IMR-90 (cell line): ENCODE data around the gene ATP12A. TPM values are rescaled to one million over a fixed set of nuclear protein-coding genes. Genes with fewer than 3 reads are reported as not detected.

ENCODE experiments used
- ATAC-seq: fragments of 200-7000 bp; cut with Tn5 transposase; 2 replicates; pipeline ENCODE4 v1.9.1; 2020; ENCODE audit warnings: low read depth, mild to moderate bottlenecking, moderate library complexity
- BruUV-seq: library from RNA; stranded (reverse); fragments of 400-500 nt; replicated peaks from 2 replicates; lab custom pipeline; 2021; lab: Mats Ljungman, UMichigan
- CTCF ChIA-PET: fragments of 300-600 bp; formaldehyde crosslinking; extraction: SDS; loops from one replicate; lab custom pipeline; 2021; ENCODE audit warnings: antibody characterized with exemption; lab: Yijun Ruan, JAX
- POLR2A ChIA-PET: fragments of 300-600 bp; sonication (Branson Sonifier 250); formaldehyde crosslinking; loops from one replicate; lab custom pipeline; 2022; ENCODE audit warnings: antibody characterized with exemption; ENCODE audit not compliant: unreplicated experiment; lab: Charles Lee
- DNase-seq: peaks from one replicate; pipeline ENCODE4 v3.0.0; 2013
- H2AFZ ChIP-seq: replicated peaks from 2 replicates; pipeline ENCODE3; 2013; ENCODE audit warnings: low read length, mild to moderate bottlenecking; ENCODE audit not compliant: poor library complexity
- H2AK5ac ChIP-seq: 2 replicates; pipeline ENCODE4 v1.6.1; 2013; ENCODE audit warnings: low read depth, low read length, inconsistent platforms
- H2AK9ac ChIP-seq: replicated peaks from 2 replicates; pipeline ENCODE3; 2013; ENCODE audit warnings: mild to moderate bottlenecking, low read depth, low read length, moderate library complexity; ENCODE audit not compliant: poor library complexity
- H2BK120ac ChIP-seq: 2 replicates; pipeline ENCODE4 v1.6.1; 2013; ENCODE audit warnings: low read depth, low read length, inconsistent platforms
- H2BK15ac ChIP-seq: 3 replicates; pipeline ENCODE4 v1.6.1; 2013; ENCODE audit warnings: low read depth, low read length, inconsistent platforms
- H2BK20ac ChIP-seq: 2 replicates; pipeline ENCODE4 v1.6.1; 2013; ENCODE audit warnings: low read depth, mild to moderate bottlenecking, inconsistent platforms, low read length, moderate library complexity
- H2BK5ac ChIP-seq: 2 replicates; pipeline ENCODE4 v1.6.1; 2013; ENCODE audit warnings: mild to moderate bottlenecking, low read depth, low read length, inconsistent platforms; ENCODE audit not compliant: poor library complexity, severe bottlenecking
- H3K14ac ChIP-seq: replicated peaks from 2 replicates; pipeline ENCODE4 v1.6.1; 2013; ENCODE audit warnings: low read depth, low read length, inconsistent platforms
- H3K18ac ChIP-seq: 2 replicates; pipeline ENCODE4 v1.6.1; 2013; ENCODE audit warnings: low read depth, low read length, control low read depth
- H3K23ac ChIP-seq: 2 replicates; pipeline ENCODE4 v1.6.1; 2013; ENCODE audit warnings: low read depth, low read length, inconsistent platforms
- H3K27ac ChIP-seq: 2 replicates; pipeline ENCODE4 v1.5.1; 2013; ENCODE audit warnings: mild to moderate bottlenecking, control low read depth, low read length; ENCODE audit not compliant: insufficient read depth
- H3K27me3 ChIP-seq: 2 replicates; pipeline ENCODE4 v1.6.1; 2013; ENCODE audit warnings: low read length; ENCODE audit not compliant: control insufficient read depth, insufficient read depth
- H3K36me3 ChIP-seq: 2 replicates; pipeline ENCODE4 v1.6.1; 2013; ENCODE audit warnings: low read length, mixed read lengths; ENCODE audit not compliant: control insufficient read depth, insufficient read depth
- H3K4ac ChIP-seq: 2 replicates; pipeline ENCODE4 v1.6.1; 2013; ENCODE audit warnings: low read depth, low read length, inconsistent platforms
- H3K4me1 ChIP-seq: 2 replicates; pipeline ENCODE4 v1.6.1; 2013; ENCODE audit warnings: low read length, mixed read lengths; ENCODE audit not compliant: control insufficient read depth, insufficient read depth
- H3K4me2 ChIP-seq: 2 replicates; pipeline ENCODE4 v1.6.1; 2013; ENCODE audit warnings: low read depth, mild to moderate bottlenecking, control low read depth, low read length, moderate library complexity
- H3K4me3 ChIP-seq: 2 replicates; pipeline ENCODE4 v1.5.1; 2013; ENCODE audit warnings: low read depth, mild to moderate bottlenecking, control low read depth, low read length, moderate library complexity; ENCODE audit not compliant: insufficient read depth
- H3K56ac ChIP-seq: 2 replicates; pipeline ENCODE4 v1.6.1; 2013; ENCODE audit warnings: low read length, inconsistent platforms; ENCODE audit not compliant: insufficient read depth; ENCODE audit errors: extremely low read depth
- H3K79me1 ChIP-seq, 2 experiments: 2 replicates each; pipeline ENCODE4 v1.6.1; 2013; ENCODE audit warnings: low read length in 2 of 2, inconsistent platforms in 1 of 2, low read depth in 1 of 2
- H3K9ac ChIP-seq: 2 replicates; pipeline ENCODE4 v1.6.1; 2013; ENCODE audit warnings: low read depth, low read length, control low read depth
- H3K9me1 ChIP-seq: 2 replicates; pipeline ENCODE4 v1.6.1; 2013; ENCODE audit warnings: low read length, inconsistent platforms; ENCODE audit not compliant: insufficient read depth
- H3K9me3 ChIP-seq: 2 replicates; pipeline ENCODE4 v1.6.1; 2013; ENCODE audit warnings: low read length; ENCODE audit not compliant: control insufficient read depth, insufficient read depth
- H4K20me1 ChIP-seq: 2 replicates; pipeline ENCODE4 v1.6.1; 2013; ENCODE audit warnings: low read length, inconsistent platforms; ENCODE audit not compliant: insufficient read depth
- H4K5ac ChIP-seq: 2 replicates; pipeline ENCODE4 v1.6.1; 2013; ENCODE audit warnings: mild to moderate bottlenecking, low read depth, low read length, control low read depth
- H4K8ac ChIP-seq, 2 experiments: 2 replicates each; pipeline ENCODE4 v1.6.1; 2013; ENCODE audit warnings: low read depth in 2 of 2, low read length in 2 of 2, control low read depth in 1 of 2, inconsistent platforms in 1 of 2
- H4K91ac ChIP-seq: 2 replicates; pipeline ENCODE4 v1.6.1; 2013; ENCODE audit warnings: low read depth, low read length, inconsistent platforms; ENCODE audit not compliant: insufficient read depth
- BHLHE40 ChIP-seq: fragments of 150-350 bp; IDR thresholded peaks from 2 replicates; pipeline ENCODE4 v1.6.1; 2016; ENCODE audit warnings: mild to moderate bottlenecking, low read depth, low read length
- CEBPB ChIP-seq: IDR thresholded peaks from 2 replicates; pipeline ENCODE4 v1.6.1; 2012; ENCODE audit warnings: low read depth, low read length, improper control_type of control experiment
- CHD1 ChIP-seq: IDR thresholded peaks from 2 replicates; pipeline ENCODE4 v1.6.1; 2012; ENCODE audit warnings: low read depth, low read length, improper control_type of control experiment
- CTCF ChIP-seq: conservative IDR thresholded peaks from 2 replicates; pipeline ENCODE4 v1.5.1; 2012; ENCODE audit warnings: mild to moderate bottlenecking, low read depth, low read length, improper control_type of control experiment
- FOS ChIP-seq: fragments of 150-350 bp; IDR thresholded peaks from 2 replicates; pipeline ENCODE4 v1.6.1; 2016; ENCODE audit warnings: low read depth, low read length
- MAFK ChIP-seq: IDR thresholded peaks from 2 replicates; pipeline ENCODE4 v1.6.1; 2012; ENCODE audit warnings: low read depth, low read length, improper control_type of control experiment
- MAZ ChIP-seq: IDR thresholded peaks from 2 replicates; pipeline ENCODE4 v1.6.1; 2012; ENCODE audit warnings: low read depth, mild to moderate bottlenecking, low read length, improper control_type of control experiment, moderate library complexity, borderline replicate concordance
- MXI1 ChIP-seq: IDR thresholded peaks from 2 replicates; pipeline ENCODE4 v1.6.1; 2012; ENCODE audit warnings: low read depth, mild to moderate bottlenecking, low read length, moderate library complexity, borderline replicate concordance
- NFE2L2 ChIP-seq: fragments of 150-350 bp; IDR thresholded peaks from 2 replicates; pipeline ENCODE4 v1.6.1; 2016; ENCODE audit warnings: low read depth, mild to moderate bottlenecking, low read length
- POLR2A ChIP-seq: IDR thresholded peaks from 2 replicates; pipeline ENCODE4 v1.6.1; 2012; ENCODE audit warnings: mild to moderate bottlenecking, low read depth, low read length
- RAD21 ChIP-seq: IDR thresholded peaks from 2 replicates; pipeline ENCODE4 v1.6.1; 2012; ENCODE audit warnings: low read length, improper control_type of control experiment
- RCOR1 ChIP-seq: IDR thresholded peaks from 2 replicates; pipeline ENCODE4 v1.6.1; 2012; ENCODE audit warnings: mild to moderate bottlenecking, low read length, improper control_type of control experiment; ENCODE audit not compliant: insufficient replicate concordance
- RFX5 ChIP-seq: IDR thresholded peaks from 2 replicates; pipeline ENCODE4 v1.8.0; 2012; ENCODE audit warnings: low read depth, mild to moderate bottlenecking, low read length, moderate library complexity
- SMC3 ChIP-seq: fragments of 150-350 bp; IDR thresholded peaks from 2 replicates; pipeline ENCODE4 v1.6.1; 2016; ENCODE audit warnings: low read depth, mild to moderate bottlenecking, antibody characterized with exemption, low read length, moderate library complexity
- USF2 ChIP-seq: fragments of 150-350 bp; IDR thresholded peaks from 2 replicates; pipeline ENCODE4 v1.6.1; 2017; ENCODE audit warnings: mild to moderate bottlenecking, antibody characterized with exemption, low read length, low read depth
- WGBS, 2 experiments: methylation state at CpG; one replicate each; pipeline versions ENCODE4 v1.1.5 to v1.1.7; 2013; ENCODE audit warnings: missing lambda C conversion rate in 2 of 2; ENCODE audit not compliant: insufficient read length in 1 of 2; ENCODE audit errors: extremely low coverage in 2 of 2; 5-methylcytosine and 5-hydroxymethylcytosine counted together
- dilution Hi-C: fragments of 300-500 bp; cut with HindIII; formaldehyde crosslinking; loops from one replicate; pipeline ENCODE4 v1.14.3; 2018; ENCODE audit warnings: low sequenced_read_pairs; ENCODE audit not compliant: unreplicated experiment
- in situ Hi-C: fragments of 300-500 bp; cut with MboI; formaldehyde crosslinking; loops from 3 replicates; pipeline ENCODE4 v1.14.3; 2019; ENCODE audit warnings: low sequenced_read_pairs, inconsistent platforms, mixed read lengths
- intact Hi-C: fragments of 100-400 bp; cut with micrococcal nuclease; formaldehyde crosslinking; loops from 2 replicates; pipeline ENCODE4 v1.10.0; 2022
- polyA plus RNA-seq, 3 experiments: library from polyadenylated mRNA; depleted of rRNA; stranded (reverse); fragments of >200 nt; gene quantifications; 2 replicates each; pipeline ENCODE4 v1.2.3, GENCODE V29; 2012; ENCODE audit warnings: low replicate concordance in 1 of 3
- total RNA-seq: library from RNA; depleted of rRNA; stranded (reverse); fragments of >200 nt; gene quantifications from 2 replicates; pipeline ENCODE4 v1.2.3, GENCODE V29; 2012
- TF ChIP-seq, protein P1 (sequence below): fragments of 150-350 bp; IDR thresholded peaks from 2 replicates; pipeline ENCODE4 v1.6.1; 2016; ENCODE audit warnings: low read depth, mild to moderate bottlenecking, low read length, moderate library complexity, borderline replicate concordance

Gene ATP12A
- total and polyA plus RNA-seq, 2 of the 4 experiments (the other 2 are of a cell fraction) = not detected

DNA sequence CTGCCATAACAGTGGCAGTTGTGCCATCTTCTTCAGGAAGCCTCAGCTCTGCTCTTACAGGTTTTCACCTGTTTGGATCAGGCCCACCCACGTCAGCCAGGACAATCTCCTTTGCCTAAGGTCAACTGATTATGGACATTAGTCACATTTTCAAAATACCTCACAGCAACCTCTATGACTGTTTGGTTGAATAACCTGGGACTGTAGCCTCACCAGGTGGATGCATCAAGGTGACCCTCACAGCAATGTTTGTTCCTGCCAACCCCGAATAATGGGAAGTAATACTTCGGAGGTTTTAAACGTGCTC lies 17.2 kb upstream of the ATP12A start:
- H2AK9ac ChIP-seq = no peak overlapping the region
- peaks cover 3% of the 10 kb centered on the region; the same call in 1 of the 2 replicates for H3K27me3 ChIP-seq
- H3K79me1 ChIP-seq = no peaks in the 10 kb centered on the region
- H3K27ac ChIP-seq = no peak overlapping the region
- no peaks in the 10 kb centered on the region for H3K4me1 ChIP-seq
- H4K8ac ChIP-seq = no peak overlapping the region
- POLR2A ChIA-PET = no interaction called here
- H2AK5ac ChIP-seq = no peak overlapping the region
- H2BK20ac ChIP-seq = no peak overlapping the region
- H3K9me3 ChIP-seq = no peaks in the 10 kb centered on the region
- H3K4me2 ChIP-seq = no peak overlapping the region
- no peak overlapping the region for H3K18ac ChIP-seq
- H4K20me1 ChIP-seq = no peaks in the 10 kb centered on the region
- CTCF ChIA-PET = no interaction called here
- H3K56ac ChIP-seq = no peak overlapping the region
- no CpG with 5 or more reads among the region's 4 CpGs for WGBS, 2 experiments
- H2BK15ac ChIP-seq = no peak overlapping the region
- no peaks in the 10 kb centered on the region for H3K9me1 ChIP-seq
- DNase-seq (no peak), ATAC-seq (no peak)
- H4K91ac ChIP-seq = no peak overlapping the region
- H4K5ac ChIP-seq = no peak overlapping the region
- H3K9ac ChIP-seq = no peak overlapping the region
- no peak overlapping the region for H3K4me3 ChIP-seq
- no peak overlapping the region for H3K4ac ChIP-seq
- dilution Hi-C loops (no loop called here), intact Hi-C loops (no loop called here), in situ Hi-C loops (no loop called here)
- BruUV-seq = no TSS peak
- no peak overlapping the region for H3K14ac ChIP-seq
- no peak overlapping the region for H2AFZ ChIP-seq
- H2BK5ac ChIP-seq = no peak overlapping the region
- H3K36me3 ChIP-seq = no peaks in the 10 kb centered on the region
- no peak overlapping the region for H2BK120ac ChIP-seq
- no peak overlapping the region for H3K23ac ChIP-seq
- TF ChIP-seq NFE2L2 = no peak
- TF ChIP-seq BHLHE40 = no peak
- TF ChIP-seq POLR2A = no peak
- TF ChIP-seq SMC3 = no peak
- TF ChIP-seq MXI1 = no peak
- TF ChIP-seq RCOR1 = no peak
- TF ChIP-seq CHD1 = no peak
- no peak for TF ChIP-seq USF2
- no peak for TF ChIP-seq CTCF
- TF ChIP-seq RAD21 = no peak
- no peak for TF ChIP-seq MAFK
- TF ChIP-seq CEBPB = no peak
- TF ChIP-seq, protein P1, sequence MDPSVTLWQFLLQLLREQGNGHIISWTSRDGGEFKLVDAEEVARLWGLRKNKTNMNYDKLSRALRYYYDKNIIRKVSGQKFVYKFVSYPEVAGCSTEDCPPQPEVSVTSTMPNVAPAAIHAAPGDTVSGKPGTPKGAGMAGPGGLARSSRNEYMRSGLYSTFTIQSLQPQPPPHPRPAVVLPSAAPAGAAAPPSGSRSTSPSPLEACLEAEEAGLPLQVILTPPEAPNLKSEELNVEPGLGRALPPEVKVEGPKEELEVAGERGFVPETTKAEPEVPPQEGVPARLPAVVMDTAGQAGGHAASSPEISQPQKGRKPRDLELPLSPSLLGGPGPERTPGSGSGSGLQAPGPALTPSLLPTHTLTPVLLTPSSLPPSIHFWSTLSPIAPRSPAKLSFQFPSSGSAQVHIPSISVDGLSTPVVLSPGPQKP = no peak
- no peak for TF ChIP-seq FOS
- TF ChIP-seq RFX5 = no peak
- no peak for TF ChIP-seq MAZ
